Articular chondrocyte of knee joint (primary cell): ENCODE data around the gene TRIM77. TPM values are rescaled to one million over a fixed set of nuclear protein-coding genes. Genes with fewer than 3 reads are reported as not detected.

Experiments
- small RNA-seq: library from RNA; depleted of rRNA; stranded (forward); fragments of <200 nt; gene quantifications from one replicate; pipeline ENCODE3, GENCODE V24; 2012
- total RNA-seq: library from RNA; depleted of rRNA; stranded (reverse); fragments of >200 nt; gene quantifications from 2 replicates; pipeline ENCODE4 v1.2.3, GENCODE V29; 2012

The TRIM77 gene
- not detected in 2 replicates for total RNA-seq

DNA sequence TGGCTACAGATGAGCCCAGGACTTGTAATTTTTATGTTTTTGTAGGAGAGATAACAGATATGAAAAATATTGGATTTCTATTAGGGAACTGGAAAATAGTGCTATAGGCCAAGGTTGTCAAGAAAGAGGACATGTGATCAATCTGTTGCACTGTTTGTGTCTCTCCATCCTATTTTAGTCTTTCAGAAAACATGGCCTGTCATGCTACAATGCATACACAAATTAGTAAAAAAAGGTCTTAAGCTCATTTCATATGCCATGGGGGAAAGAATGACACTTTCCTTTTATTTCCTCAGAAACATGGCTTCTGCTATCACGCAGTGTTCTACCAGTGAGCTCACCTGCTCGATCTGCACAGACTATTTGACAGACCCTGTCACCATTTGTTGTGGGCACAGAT lies at the start of gene TRIM77:
TSS of gene TRIM77 (plus strand) at position 301 of the 400 bp plus-strand sequence. CDS start at position 301, 0 bp downstream.

Small RNA genes within 50 kb of the gene (small RNA-seq; reads per million reads assigned to genes)
- gene AP003122.3, result not detected

Other genes with a start within 250 kb of the TRIM77 start
- gene NOX4, start 218.9 kb upstream of the TRIM77 start, total RNA-seq, result 0.13 and 0.54 TPM in 2 replicates
- not detected in 2 replicates for gene TRIM49, start 98.3 kb downstream of the TRIM77 start, total RNA-seq
- gene TRIM64B, start 168.2 kb downstream of the TRIM77 start, total RNA-seq, result not detected in 2 replicates
- gene TRIM49D1, start 211.9 kb downstream of the TRIM77 start, total RNA-seq, result not detected in 2 replicates
- gene TRIM49D2, start 213.8 kb downstream of the TRIM77 start, total RNA-seq, result not detected in 2 replicates